SK-N-SH (cell line): Measurements from ENCODE around the gene PARP15. TPM values are rescaled to one million over a fixed set of nuclear protein-coding genes. Genes with fewer than 3 reads are reported as not detected.
"Not testable (repeated sequence)": the region's sequence is repeated elsewhere in the genome, so short reads cannot be mapped to it uniquely, and the experiment has no call there.

Source experiments
- CTCF ChIA-PET: fragments of 300-600, 350-600 bp; formaldehyde crosslinking; extraction: SDS; loops from one replicate; lab custom pipeline; 2021; lab: Yijun Ruan, JAX
- POLR2A ChIA-PET: fragments of 350-600 bp; sonication (Branson Sonifier 250); formaldehyde crosslinking; extraction: SDS; loops from one replicate; lab custom pipeline; 2020; ENCODE audit warnings: antibody characterized with exemption, inconsistent platforms; lab: Yijun Ruan, JAX
- DNase-seq: peaks from one replicate; pipeline ENCODE4 v3.0.0; 2012
- H2AFZ ChIP-seq: fragments of 200-600 bp; sonication (generic); 2 replicates; pipeline ENCODE4 v1.8.1; 2016; ENCODE audit warnings: antibody characterized with exemption, mild to moderate bottlenecking, low read depth
- H3F3A ChIP-seq: fragments of 200-600 bp; sonication (generic); replicated peaks from 2 replicates; pipeline ENCODE3; 2016; ENCODE audit warnings: antibody characterized with exemption, mild to moderate bottlenecking; ENCODE audit not compliant: insufficient read depth
- H3K27ac ChIP-seq, 2 experiments: fragments of 200-500 bp in 1 of 2; fragments of 200-600 bp in 1 of 2; sonication (Bioruptor generic) in 1 of 2; sonication (generic), shearing (Covaris generic) in 1 of 2; 2 replicates each; pipeline versions ENCODE4 v1.5.1 to v1.6.1; 2014 to 2016; ENCODE audit warnings: low read depth in 2 of 2, inconsistent platforms in 1 of 2, low read length in 1 of 2, mild to moderate bottlenecking in 1 of 2, mixed read lengths in 1 of 2
- H3K27me3 ChIP-seq: fragments of 200-600 bp; sonication (generic), shearing (Covaris generic); 2 replicates; pipeline ENCODE4 v1.6.1; 2016; ENCODE audit warnings: mixed run types; ENCODE audit not compliant: insufficient read depth
- H3K36me3 ChIP-seq, 2 experiments: fragments of 200-500 bp in 1 of 2; fragments of 200-600 bp in 1 of 2; sonication (Bioruptor generic) in 1 of 2; sonication (generic) in 1 of 2; replicated peaks in 1 of 2; 2 replicates each; pipeline versions ENCODE3 to v1.5.1; 2014 to 2016; ENCODE audit warnings: low read length in 1 of 2, mild to moderate bottlenecking in 1 of 2; ENCODE audit not compliant: insufficient read depth in 2 of 2, control insufficient read depth in 1 of 2
- H3K4me1 ChIP-seq, 2 experiments: fragments of 200-500 bp in 1 of 2; fragments of 200-600 bp in 1 of 2; sonication (Bioruptor generic) in 1 of 2; sonication (generic), shearing (Covaris generic) in 1 of 2; 2 replicates each; pipeline versions ENCODE4 v1.5.1 to v1.6.1; 2014 to 2016; ENCODE audit warnings: low read depth in 1 of 2, low read length in 1 of 2, mixed run types in 1 of 2; ENCODE audit not compliant: insufficient read depth in 2 of 2, control insufficient read depth in 1 of 2
- H3K4me2 ChIP-seq: fragments of 200-600 bp; sonication (generic), shearing (Covaris generic); 2 replicates; pipeline ENCODE4 v1.6.1; 2017; ENCODE audit warnings: mixed run types
- H3K4me3 ChIP-seq, 2 experiments: fragments of 200-500 bp in 1 of 2; fragments of 200-600 bp in 1 of 2; sonication (Bioruptor generic) in 1 of 2; sonication (generic), shearing (Covaris generic) in 1 of 2; 2 replicates each; pipeline versions ENCODE4 v1.5.1 to v1.8.1; 2014 to 2016; ENCODE audit warnings: low read depth in 2 of 2, inconsistent platforms in 1 of 2, low read length in 1 of 2, mild to moderate bottlenecking in 1 of 2, mixed read lengths in 1 of 2, moderate library complexity in 1 of 2
- H3K79me2 ChIP-seq: fragments of 200-600 bp; sonication (generic); 2 replicates; pipeline ENCODE4 v1.8.1; 2017; ENCODE audit warnings: mild to moderate bottlenecking; ENCODE audit not compliant: insufficient read depth
- H3K9ac ChIP-seq: fragments of 200-600 bp; sonication (generic); 2 replicates; pipeline ENCODE4 v1.6.1; 2017; ENCODE audit warnings: mixed run types
- H3K9me2 ChIP-seq: fragments of 200-600 bp; sonication (generic); 2 replicates; pipeline ENCODE4 v1.6.1; 2017; ENCODE audit warnings: mixed run types
- H3K9me3 ChIP-seq: fragments of 200-600 bp; sonication (generic); 2 replicates; pipeline ENCODE4 v1.6.1; 2017; ENCODE audit warnings: mixed run types, mild to moderate bottlenecking, moderate library complexity
- H4K20me1 ChIP-seq: fragments of 200-600 bp; sonication (generic); 2 replicates; pipeline ENCODE4 v1.6.1; 2017; ENCODE audit warnings: mild to moderate bottlenecking, mixed run types; ENCODE audit not compliant: insufficient read depth
- EP300 ChIP-seq, 2 experiments: IDR thresholded peaks; 2 replicates each; pipeline versions ENCODE4 v1.4.0 to v1.6.1; 2012; ENCODE audit warnings: borderline replicate concordance in 1 of 2, low read depth in 1 of 2, low read length in 1 of 2
- EZH2phosphoT487 ChIP-seq: fragments of 200-600 bp; sonication (generic); IDR thresholded peaks from 2 replicates; pipeline ENCODE4 v1.6.1; 2017; ENCODE audit warnings: low read depth, mixed run types, mild to moderate bottlenecking, antibody characterized with exemption, moderate library complexity, borderline replicate concordance
- FOXJ3 ChIP-seq: sonication (generic); formaldehyde crosslinking; IDR thresholded peaks from 2 replicates; pipeline ENCODE4 v1.5.1; 2020; ENCODE audit warnings: mild to moderate bottlenecking, missing genetic modification reagents
- JUND ChIP-seq: IDR thresholded peaks from 2 replicates; pipeline ENCODE4 v1.4.0; 2012
- POLR2AphosphoS5 ChIP-seq: IDR thresholded peaks from 2 replicates; pipeline ENCODE4 v1.6.1; 2012; ENCODE audit warnings: low read depth, low read length
- SIN3A ChIP-seq: IDR thresholded peaks from 2 replicates; pipeline ENCODE4 v1.6.1; 2012; ENCODE audit warnings: low read depth, mild to moderate bottlenecking, low read length, moderate library complexity, borderline replicate concordance
- WGBS: methylation state at CpG from one replicate; pipeline ENCODE4 v1.1.6; 2017; ENCODE audit warnings: low lambda C conversion rate; 5-methylcytosine and 5-hydroxymethylcytosine counted together
- polyA plus RNA-seq, 3 experiments: library from polyadenylated mRNA; depleted of rRNA; stranded (reverse); fragments of >200 nt; gene quantifications; 2 replicates each; pipeline ENCODE4 v1.2.3, GENCODE V29; 2012
- TF ChIP-seq, protein P1 (sequence below): IDR thresholded peaks from 2 replicates; pipeline ENCODE4; 2012
- TF ChIP-seq, protein P2 (sequence below): IDR thresholded peaks from 2 replicates; pipeline ENCODE4 v1.4.0; 2012; ENCODE audit warnings: low read depth, borderline replicate concordance
- TF ChIP-seq, protein P3 (sequence below): IDR thresholded peaks from 2 replicates; pipeline ENCODE4 v1.4.0; 2012; ENCODE audit warnings: low read depth, borderline replicate concordance

Gene PARP15
- polyA plus RNA-seq, 1 of the 3 experiments (the other 2 are of a cell fraction): not detected

DNA sequence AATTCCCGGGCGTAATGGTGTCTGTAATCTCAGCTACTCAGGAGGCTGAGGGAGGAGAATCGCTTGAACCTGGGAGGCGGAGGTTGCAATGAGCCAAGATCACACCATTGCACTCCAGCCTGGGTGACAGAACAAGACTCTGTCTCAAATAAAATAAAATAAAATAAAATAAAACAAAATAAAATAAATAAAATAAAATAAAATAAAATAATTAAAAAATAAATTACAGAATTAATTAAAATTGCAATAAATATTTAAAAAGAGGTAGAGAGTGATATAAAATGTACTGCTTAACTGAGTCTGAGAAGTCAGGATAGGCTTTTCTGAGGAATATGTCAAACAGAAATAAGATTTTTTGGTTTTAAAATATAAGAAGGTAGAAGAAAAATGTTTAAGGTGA is 80.9 kb downstream of the PARP15 start:
- H3K4me1 ChIP-seq, H2AFZ ChIP-seq, DNase-seq, H3K27me3 ChIP-seq, POLR2A ChIA-PET, H3K79me2 ChIP-seq, H3K9ac ChIP-seq, CTCF ChIA-PET, H3K9me3 ChIP-seq, H4K20me1 ChIP-seq, H3K9me2 ChIP-seq, H3K36me3 ChIP-seq, H3F3A ChIP-seq, H3K4me2 ChIP-seq, H3K4me3 ChIP-seq, H3K27ac ChIP-seq: not testable (repeated sequence)
- 86% methylated on average over 4 of the region's 4 CpGs for WGBS

DNA sequence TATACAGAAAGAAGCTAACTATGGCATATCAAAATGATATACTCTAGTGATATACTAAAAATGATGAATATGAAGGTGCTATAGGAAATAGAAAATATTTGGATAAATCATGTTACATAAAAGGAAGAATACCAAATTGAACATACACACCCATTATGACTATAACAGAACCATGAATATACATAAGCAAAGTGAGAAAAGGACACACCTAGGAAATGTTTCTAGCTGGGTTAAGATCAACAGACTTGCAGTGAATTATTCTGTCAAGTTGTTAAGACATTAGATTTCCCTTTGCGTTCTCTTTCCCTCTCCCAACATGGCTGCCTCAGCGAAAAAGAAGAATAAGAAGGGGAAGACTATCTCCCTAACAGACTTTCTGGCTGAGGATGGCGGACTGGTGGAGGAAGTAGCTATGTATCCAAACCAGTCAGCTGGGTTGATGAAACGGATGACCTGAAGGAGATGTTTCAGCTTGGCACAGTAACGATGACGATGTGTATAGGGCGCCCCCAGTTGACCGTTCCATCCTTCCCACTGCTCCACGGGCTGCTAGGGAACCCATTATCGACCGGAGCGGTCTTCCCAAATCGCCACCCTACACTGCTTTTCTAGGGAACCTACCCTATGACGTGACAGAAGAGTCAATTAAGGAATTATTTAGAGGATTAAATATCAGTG is 83.0 kb downstream of the PARP15 start:
- Histone ChIP-seq H3K9ac (no peak overlapping the region), H3K9me3 (no peaks in the 10 kb centered on the region), H3K4me1 (peaks cover 0 to 7% of the 10 kb centered on the region in 2 experiments; a peak in 2 of 4 replicates), H3K9me2 (no peaks in the 10 kb centered on the region), H3K79me2 (no peaks in the 10 kb centered on the region), H3F3A (no peaks in the 10 kb centered on the region), H3K4me3 (no peak overlapping the region), H2AFZ (no peak overlapping the region), H3K36me3 (no peaks in the 10 kb centered on the region), H3K4me2 (no peak overlapping the region), H3K27me3 (no peaks in the 10 kb centered on the region), H4K20me1 (no peaks in the 10 kb centered on the region), H3K27ac (no peak overlapping the region)
- no peak for DNase-seq
- TF ChIP-seq, protein P1, sequence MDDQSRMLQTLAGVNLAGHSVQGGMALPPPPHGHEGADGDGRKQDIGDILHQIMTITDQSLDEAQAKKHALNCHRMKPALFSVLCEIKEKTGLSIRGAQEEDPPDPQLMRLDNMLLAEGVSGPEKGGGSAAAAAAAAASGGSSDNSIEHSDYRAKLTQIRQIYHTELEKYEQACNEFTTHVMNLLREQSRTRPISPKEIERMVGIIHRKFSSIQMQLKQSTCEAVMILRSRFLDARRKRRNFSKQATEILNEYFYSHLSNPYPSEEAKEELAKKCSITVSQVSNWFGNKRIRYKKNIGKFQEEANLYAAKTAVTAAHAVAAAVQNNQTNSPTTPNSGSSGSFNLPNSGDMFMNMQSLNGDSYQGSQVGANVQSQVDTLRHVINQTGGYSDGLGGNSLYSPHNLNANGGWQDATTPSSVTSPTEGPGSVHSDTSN: no peak
- TF ChIP-seq, protein P2, sequence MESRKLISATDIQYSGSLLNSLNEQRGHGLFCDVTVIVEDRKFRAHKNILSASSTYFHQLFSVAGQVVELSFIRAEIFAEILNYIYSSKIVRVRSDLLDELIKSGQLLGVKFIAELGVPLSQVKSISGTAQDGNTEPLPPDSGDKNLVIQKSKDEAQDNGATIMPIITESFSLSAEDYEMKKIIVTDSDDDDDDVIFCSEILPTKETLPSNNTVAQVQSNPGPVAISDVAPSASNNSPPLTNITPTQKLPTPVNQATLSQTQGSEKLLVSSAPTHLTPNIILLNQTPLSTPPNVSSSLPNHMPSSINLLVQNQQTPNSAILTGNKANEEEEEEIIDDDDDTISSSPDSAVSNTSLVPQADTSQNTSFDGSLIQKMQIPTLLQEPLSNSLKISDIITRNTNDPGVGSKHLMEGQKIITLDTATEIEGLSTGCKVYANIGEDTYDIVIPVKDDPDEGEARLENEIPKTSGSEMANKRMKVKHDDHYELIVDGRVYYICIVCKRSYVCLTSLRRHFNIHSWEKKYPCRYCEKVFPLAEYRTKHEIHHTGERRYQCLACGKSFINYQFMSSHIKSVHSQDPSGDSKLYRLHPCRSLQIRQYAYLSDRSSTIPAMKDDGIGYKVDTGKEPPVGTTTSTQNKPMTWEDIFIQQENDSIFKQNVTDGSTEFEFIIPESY: no peak
- TF ChIP-seq JUND: no peak
- no peak for TF ChIP-seq EP300 (IDR thresholded peaks at IDR 0.05; ENCODE audit: borderline replicate concordance in 1 of 2, low read depth in 1 of 2, low read length in 1 of 2)
- TF ChIP-seq, protein P3, sequence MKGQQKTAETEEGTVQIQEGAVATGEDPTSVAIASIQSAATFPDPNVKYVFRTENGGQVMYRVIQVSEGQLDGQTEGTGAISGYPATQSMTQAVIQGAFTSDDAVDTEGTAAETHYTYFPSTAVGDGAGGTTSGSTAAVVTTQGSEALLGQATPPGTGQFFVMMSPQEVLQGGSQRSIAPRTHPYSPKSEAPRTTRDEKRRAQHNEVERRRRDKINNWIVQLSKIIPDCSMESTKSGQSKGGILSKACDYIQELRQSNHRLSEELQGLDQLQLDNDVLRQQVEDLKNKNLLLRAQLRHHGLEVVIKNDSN: no peak
- no peak for TF ChIP-seq SIN3A
- no peak for TF ChIP-seq FOXJ3
- TF ChIP-seq EZH2phosphoT487: no peak
- no peak for TF ChIP-seq POLR2AphosphoS5
- CTCF ChIA-PET: interaction anchor here (1.4 kb wide), 1 partner anchor 18 kb away, joined by 5 read pairs; no protein-coding TSS in a partner anchor
- POLR2A ChIA-PET: no interaction called here
- 71% methylated on average over 14 of the region's 14 CpGs for WGBS
